SK-N-SH treated with all-trans-retinoic acid at 6 μM for 48 hours (cell line): ENCODE measurements around the gene ADCYAP1R1.

Experiments used
- ATAC-seq: fragments of 200-7000 bp; cut with Tn5 transposase; 3 replicates; pipeline ENCODE4 v1.9.1; 2020; ENCODE audit warnings: mild to moderate bottlenecking, moderate library complexity
- ARNTL ChIP-seq: fragments of 450-650 bp; formaldehyde crosslinking; IDR thresholded peaks from 2 replicates; pipeline ENCODE4 v1.5.0; 2020; ENCODE audit warnings: low read depth, mild to moderate bottlenecking, moderate library complexity, borderline replicate concordance
- BACH2 ChIP-seq: fragments of 250-450 bp; sonication (Bioruptor Pico); IDR thresholded peaks from 2 replicates; pipeline ENCODE4 v1.9.0; 2021; ENCODE audit warnings: mild to moderate bottlenecking, borderline replicate concordance
- CSDC2 ChIP-seq: fragments of 250-450 bp; sonication (Bioruptor Pico); IDR thresholded peaks from 2 replicates; pipeline ENCODE4 v1.5.0; 2020; ENCODE audit warnings: mild to moderate bottlenecking, moderate library complexity
- ESRRG ChIP-seq: fragments of 250-450 bp; sonication (Bioruptor Pico); IDR thresholded peaks from 2 replicates; pipeline ENCODE4 v1.6.1; 2021; ENCODE audit warnings: mild to moderate bottlenecking
- OSR1 ChIP-seq: fragments of 250-450 bp; sonication (Bioruptor Pico); IDR thresholded peaks from 2 replicates; pipeline ENCODE4 v1.8.0; 2022; ENCODE audit warnings: moderate library complexity, mild to moderate bottlenecking, inconsistent platforms
- PATZ1 ChIP-seq: fragments of 250-450 bp; sonication (Bioruptor Pico); IDR thresholded peaks from 2 replicates; pipeline ENCODE4 v1.8.0; 2020; ENCODE audit warnings: mild to moderate bottlenecking, moderate library complexity, borderline replicate concordance
- RARB ChIP-seq: fragments of 250-450 bp; sonication (Bioruptor Pico); IDR thresholded peaks from 2 replicates; pipeline ENCODE4 v1.8.0; 2021; ENCODE audit warnings: mild to moderate bottlenecking, moderate library complexity
- TCF4 ChIP-seq: fragments of 250-450 bp; sonication (Bioruptor Pico); IDR thresholded peaks from 2 replicates; pipeline ENCODE4 v1.8.0; 2021; ENCODE audit warnings: mild to moderate bottlenecking, moderate library complexity, borderline replicate concordance
- TOX ChIP-seq: fragments of 250-450 bp; sonication (Bioruptor Pico); IDR thresholded peaks from 2 replicates; pipeline ENCODE4 v1.8.0; 2021; ENCODE audit warnings: mild to moderate bottlenecking, moderate library complexity, borderline replicate concordance
- ZC3H10 ChIP-seq: fragments of 250-450 bp; sonication (Bioruptor Pico); IDR thresholded peaks from 2 replicates; pipeline ENCODE4 v1.5.1; 2021; ENCODE audit warnings: mild to moderate bottlenecking, moderate library complexity
- ZNF565 ChIP-seq: fragments of 450-650 bp; formaldehyde crosslinking; conservative IDR thresholded peaks from 2 replicates; pipeline ENCODE4 v1.5.0; 2020; ENCODE audit warnings: low read depth, mild to moderate bottlenecking, moderate library complexity
- ZNF70 ChIP-seq: fragments of 450-650 bp; formaldehyde crosslinking; IDR thresholded peaks from 2 replicates; pipeline ENCODE4 v1.5.0; 2020; ENCODE audit warnings: mild to moderate bottlenecking, moderate library complexity
- ZNF8 ChIP-seq: fragments of 450-650 bp; formaldehyde crosslinking; IDR thresholded peaks from 2 replicates; pipeline ENCODE4 v1.5.0; 2020; ENCODE audit warnings: mild to moderate bottlenecking, moderate library complexity
- TF ChIP-seq, protein P1 (sequence below): fragments of 250-450 bp; sonication (Bioruptor Pico); IDR thresholded peaks from 2 replicates; pipeline ENCODE4 v1.5.1; 2021; ENCODE audit warnings: mild to moderate bottlenecking, moderate library complexity

Gene ADCYAP1R1

DNA sequence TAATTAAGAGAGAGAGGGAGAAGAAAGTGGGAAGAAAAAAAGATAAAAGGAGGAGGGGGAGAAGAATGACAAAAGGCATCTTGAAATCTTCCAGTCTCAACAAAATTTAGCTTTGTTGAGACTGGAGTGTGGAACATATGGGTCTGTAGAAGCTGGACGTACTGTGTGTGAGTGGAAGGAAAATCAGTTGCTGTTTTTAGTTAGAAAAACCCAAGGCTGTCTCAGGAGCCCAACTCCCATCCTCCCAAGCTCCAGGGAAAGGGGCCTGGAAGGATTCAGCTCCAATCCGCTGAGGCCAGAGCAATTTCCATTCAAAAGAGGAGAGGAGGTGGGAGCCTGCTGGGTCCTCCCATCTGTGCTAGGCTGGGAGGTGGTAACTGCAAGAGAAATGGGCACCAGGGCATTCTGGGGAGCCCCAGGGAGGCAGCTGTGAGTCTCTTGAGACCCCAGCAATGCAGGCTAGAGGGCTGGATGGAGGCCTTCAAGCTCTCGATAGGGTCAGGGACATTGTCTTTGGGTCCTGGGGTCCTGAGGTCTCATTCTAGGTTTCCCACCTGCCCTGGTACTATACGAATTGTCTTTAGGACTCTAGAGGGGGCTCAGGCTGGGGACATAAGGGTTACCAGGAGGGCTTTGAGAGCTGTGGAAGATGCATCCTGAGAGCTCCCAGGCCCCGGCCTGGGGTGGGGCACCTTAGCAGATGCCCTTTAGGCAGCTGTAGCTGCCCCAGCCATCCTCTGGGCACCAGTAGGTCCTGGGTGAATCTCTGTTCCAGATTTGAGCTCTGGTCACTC is 21.4 kb downstream of the ADCYAP1R1 start:
- no peak for TF ChIP-seq BACH2
- TF ChIP-seq ZNF70 (CRISPR knock-in tag) = no peak
- TF ChIP-seq ZNF8 (CRISPR knock-in tag) = no peak

DNA sequence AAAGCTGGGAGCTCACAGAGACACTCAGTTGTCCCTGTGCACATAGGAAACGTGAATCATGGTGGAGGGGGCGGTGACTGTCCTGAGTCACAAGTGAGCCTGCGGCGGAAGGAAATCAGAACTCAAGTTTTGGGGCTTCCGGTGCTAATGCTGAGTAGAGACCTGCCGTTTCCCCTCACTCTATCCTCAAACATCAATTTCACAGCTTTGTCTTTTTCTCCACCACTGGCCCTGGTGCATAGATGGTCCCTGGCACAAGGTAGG is 21.9 kb downstream of the ADCYAP1R1 start:
- no peak for ATAC-seq
- TF ChIP-seq OSR1 (CRISPR knock-in tag) = no peak
- no peak for TF ChIP-seq BACH2

More for the DNA sequence above, 21.4 kb downstream of the ADCYAP1R1 start:
- ATAC-seq = no peak

GRCh38 chr7:31074403-31075085 is 22.4 kb downstream of the ADCYAP1R1 start:
- ATAC-seq = no peak

DNA sequence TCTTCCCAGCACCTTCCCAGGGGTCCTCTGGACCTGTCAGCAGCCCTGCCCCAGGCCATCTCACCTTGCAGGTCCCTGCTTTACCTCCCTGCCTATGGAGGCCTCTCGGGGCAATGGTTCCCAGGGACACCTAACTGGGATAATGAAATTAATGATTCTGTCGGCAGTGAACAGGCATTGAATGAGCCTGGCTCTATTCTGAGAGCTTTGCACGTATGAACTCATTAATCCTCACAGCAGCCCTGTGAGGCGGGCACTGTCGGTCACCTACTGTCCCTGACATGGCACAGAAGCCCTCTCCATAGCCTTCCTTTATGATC is 22.9 kb downstream of the ADCYAP1R1 start:
- ATAC-seq = no peak
- TF ChIP-seq ZNF8 (CRISPR knock-in tag) (no peak), ZC3H10 (CRISPR knock-in tag) (no peak), PATZ1 (CRISPR knock-in tag) (no peak)
- TF ChIP-seq, protein P1, sequence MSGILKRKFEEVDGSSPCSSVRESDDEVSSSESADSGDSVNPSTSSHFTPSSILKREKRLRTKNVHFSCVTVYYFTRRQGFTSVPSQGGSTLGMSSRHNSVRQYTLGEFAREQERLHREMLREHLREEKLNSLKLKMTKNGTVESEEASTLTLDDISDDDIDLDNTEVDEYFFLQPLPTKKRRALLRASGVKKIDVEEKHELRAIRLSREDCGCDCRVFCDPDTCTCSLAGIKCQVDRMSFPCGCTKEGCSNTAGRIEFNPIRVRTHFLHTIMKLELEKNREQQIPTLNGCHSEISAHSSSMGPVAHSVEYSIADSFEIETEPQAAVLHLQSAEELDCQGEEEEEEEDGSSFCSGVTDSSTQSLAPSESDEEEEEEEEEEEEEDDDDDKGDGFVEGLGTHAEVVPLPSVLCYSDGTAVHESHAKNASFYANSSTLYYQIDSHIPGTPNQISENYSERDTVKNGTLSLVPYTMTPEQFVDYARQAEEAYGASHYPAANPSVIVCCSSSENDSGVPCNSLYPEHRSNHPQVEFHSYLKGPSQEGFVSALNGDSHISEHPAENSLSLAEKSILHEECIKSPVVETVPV = no peak

More at GRCh38 chr7:31074403-31075085, 22.4 kb downstream of the ADCYAP1R1 start:
- TF ChIP-seq ESRRG = no peak
- no peak for TF ChIP-seq PATZ1 (CRISPR knock-in tag)
- no peak for TF ChIP-seq ZNF565 (CRISPR knock-in tag)
- no peak for TF ChIP-seq OSR1 (CRISPR knock-in tag)

DNA sequence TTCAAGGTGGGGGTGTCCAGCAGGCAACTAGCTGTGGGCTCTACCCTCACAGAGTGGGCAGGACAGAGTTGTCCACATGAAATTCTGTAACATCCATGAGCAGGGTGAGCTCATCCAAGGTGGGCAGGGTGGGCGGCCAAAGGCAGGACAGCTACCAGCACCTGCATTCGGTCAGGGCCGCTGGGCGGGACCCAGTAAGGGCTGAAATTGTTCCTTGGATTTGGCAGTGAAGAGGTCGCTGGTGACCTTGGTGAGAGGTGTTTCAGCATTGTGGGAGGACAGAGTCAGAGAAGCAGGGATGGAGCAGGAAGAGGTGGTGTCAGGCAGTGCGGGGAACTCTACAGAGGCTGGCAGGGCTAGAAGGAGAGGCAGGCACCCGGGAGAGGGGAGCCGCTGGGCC is 23.9 kb downstream of the ADCYAP1R1 start:
- no peak for ATAC-seq
- TF ChIP-seq ARNTL (CRISPR knock-in tag) (no peak), RARB (no peak), ZNF8 (CRISPR knock-in tag) (no peak), PATZ1 (CRISPR knock-in tag) (no peak), CSDC2 (CRISPR knock-in tag) (no peak), TOX (CRISPR knock-in tag) (no peak), TCF4 (CRISPR knock-in tag) (no peak)
- TF ChIP-seq, protein P1 = no peak
